T47D (cell line): ENCODE data around the gene TANGO2.

ENCODE experiments used
- DNase-seq, 2 experiments: peaks; one replicate each; pipeline versions ENCODE4 v3.0.0 to v3.0.0-alpha.2; 2011 to 2012; ENCODE audit warnings: low read depth in 1 of 2, low spot score in 1 of 2
- JUND ChIP-seq: IDR thresholded peaks from 2 replicates; pipeline ENCODE4 v1.6.1; 2012; ENCODE audit warnings: low read depth
- in situ Hi-C: cut with HindIII; loops from 2 replicates; pipeline ENCODE4 v1.10.0; 2016; ENCODE audit warnings: low sequenced_read_pairs, low pct_unique_long_range_greater_than_20kb

TANGO2 gene

GRCh38 chr22:20020533-20021195 is at the start of gene TANGO2:
TSS of gene TANGO2 (plus strand) at chr22:20021110. CDS start at chr22:20036799, 15,689 bp downstream.
- TF ChIP-seq JUND, result no peak
- peak; percentile 80 to 91 for DNase-seq
- in situ Hi-C loops, result no loop called here

- TF ChIP-seq JUND, result no peak
- DNase-seq, result no peak
- in situ Hi-C loops, result no loop called here
These were observed 49.4 kb upstream of the TANGO2 start for GRCh38 chr22:19971276-19972124.

- DNase-seq, result no peak
- TF ChIP-seq JUND, result no peak
- in situ Hi-C loops, result no loop called here
These were observed 48.7 kb upstream of the TANGO2 start for GRCh38 chr22:19972251-19972650.

- in situ Hi-C loops, result no loop called here
- no peak for DNase-seq
- no peak for TF ChIP-seq JUND
These were observed 48.0 kb upstream of the TANGO2 start for GRCh38 chr22:19972652-19973550.

GRCh38 chr22:19973551-19974267 is 47.2 kb upstream of the TANGO2 start:
- TF ChIP-seq JUND, result no peak
- no peak for DNase-seq
- in situ Hi-C loops, result no loop called here

GRCh38 chr22:19974268-19974861 is 46.5 kb upstream of the TANGO2 start:
- in situ Hi-C loops, result no loop called here
- peak; percentile 72 to 78 for DNase-seq
- no peak for TF ChIP-seq JUND

GRCh38 chr22:19974935-19975706 is 45.8 kb upstream of the TANGO2 start:
- no peak for TF ChIP-seq JUND
- in situ Hi-C loops, result no loop called here
- no peak for DNase-seq

GRCh38 chr22:19975707-19976035 is 45.2 kb upstream of the TANGO2 start:
- no peak for TF ChIP-seq JUND
- no peak for DNase-seq
- in situ Hi-C loops, result no loop called here

- no peak for TF ChIP-seq JUND
- in situ Hi-C loops, result no loop called here
- no peak for DNase-seq
These were observed 44.2 kb upstream of the TANGO2 start for GRCh38 chr22:19976671-19977070.

- DNase-seq, result no peak
- TF ChIP-seq JUND, result no peak
- in situ Hi-C loops, result no loop called here
These were observed 43.3 kb upstream of the TANGO2 start for GRCh38 chr22:19977296-19978243.
